IMR-90 (cell line): ENCODE results near the gene USP43. TPM values are rescaled to one million over a fixed set of nuclear protein-coding genes. Genes with fewer than 3 reads are reported as not detected.

ENCODE experiments used
- ATAC-seq: fragments of 200-7000 bp; cut with Tn5 transposase; 2 replicates; pipeline ENCODE4 v1.9.1; 2020; ENCODE audit warnings: low read depth, mild to moderate bottlenecking, moderate library complexity
- BruUV-seq: library from RNA; stranded (reverse); fragments of 400-500 nt; replicated peaks from 2 replicates; lab custom pipeline; 2021; lab: Mats Ljungman, UMichigan
- CTCF ChIA-PET: fragments of 300-600 bp; formaldehyde crosslinking; extraction: SDS; loops from one replicate; lab custom pipeline; 2021; ENCODE audit warnings: antibody characterized with exemption; lab: Yijun Ruan, JAX
- POLR2A ChIA-PET: fragments of 300-600 bp; sonication (Branson Sonifier 250); formaldehyde crosslinking; loops from one replicate; lab custom pipeline; 2022; ENCODE audit warnings: antibody characterized with exemption; ENCODE audit not compliant: unreplicated experiment; lab: Charles Lee
- DNase-seq: peaks from one replicate; pipeline ENCODE4 v3.0.0; 2013
- H2AFZ ChIP-seq: replicated peaks from 2 replicates; pipeline ENCODE3; 2013; ENCODE audit warnings: low read length, mild to moderate bottlenecking; ENCODE audit not compliant: poor library complexity
- H2AK5ac ChIP-seq: 2 replicates; pipeline ENCODE4 v1.6.1; 2013; ENCODE audit warnings: low read depth, low read length, inconsistent platforms
- H2AK9ac ChIP-seq: replicated peaks from 2 replicates; pipeline ENCODE3; 2013; ENCODE audit warnings: mild to moderate bottlenecking, low read depth, low read length, moderate library complexity; ENCODE audit not compliant: poor library complexity
- H2BK120ac ChIP-seq: 2 replicates; pipeline ENCODE4 v1.6.1; 2013; ENCODE audit warnings: low read depth, low read length, inconsistent platforms
- H2BK15ac ChIP-seq: 3 replicates; pipeline ENCODE4 v1.6.1; 2013; ENCODE audit warnings: low read depth, low read length, inconsistent platforms
- H2BK20ac ChIP-seq: 2 replicates; pipeline ENCODE4 v1.6.1; 2013; ENCODE audit warnings: low read depth, mild to moderate bottlenecking, inconsistent platforms, low read length, moderate library complexity
- H2BK5ac ChIP-seq: 2 replicates; pipeline ENCODE4 v1.6.1; 2013; ENCODE audit warnings: mild to moderate bottlenecking, low read depth, low read length, inconsistent platforms; ENCODE audit not compliant: poor library complexity, severe bottlenecking
- H3K14ac ChIP-seq: replicated peaks from 2 replicates; pipeline ENCODE4 v1.6.1; 2013; ENCODE audit warnings: low read depth, low read length, inconsistent platforms
- H3K18ac ChIP-seq: 2 replicates; pipeline ENCODE4 v1.6.1; 2013; ENCODE audit warnings: low read depth, low read length, control low read depth
- H3K23ac ChIP-seq: 2 replicates; pipeline ENCODE4 v1.6.1; 2013; ENCODE audit warnings: low read depth, low read length, inconsistent platforms
- H3K27ac ChIP-seq: 2 replicates; pipeline ENCODE4 v1.5.1; 2013; ENCODE audit warnings: mild to moderate bottlenecking, control low read depth, low read length; ENCODE audit not compliant: insufficient read depth
- H3K27me3 ChIP-seq: 2 replicates; pipeline ENCODE4 v1.6.1; 2013; ENCODE audit warnings: low read length; ENCODE audit not compliant: control insufficient read depth, insufficient read depth
- H3K36me3 ChIP-seq: 2 replicates; pipeline ENCODE4 v1.6.1; 2013; ENCODE audit warnings: low read length, mixed read lengths; ENCODE audit not compliant: control insufficient read depth, insufficient read depth
- H3K4ac ChIP-seq: 2 replicates; pipeline ENCODE4 v1.6.1; 2013; ENCODE audit warnings: low read depth, low read length, inconsistent platforms
- H3K4me1 ChIP-seq: 2 replicates; pipeline ENCODE4 v1.6.1; 2013; ENCODE audit warnings: low read length, mixed read lengths; ENCODE audit not compliant: control insufficient read depth, insufficient read depth
- H3K4me2 ChIP-seq: 2 replicates; pipeline ENCODE4 v1.6.1; 2013; ENCODE audit warnings: low read depth, mild to moderate bottlenecking, control low read depth, low read length, moderate library complexity
- H3K4me3 ChIP-seq: 2 replicates; pipeline ENCODE4 v1.5.1; 2013; ENCODE audit warnings: low read depth, mild to moderate bottlenecking, control low read depth, low read length, moderate library complexity; ENCODE audit not compliant: insufficient read depth
- H3K56ac ChIP-seq: 2 replicates; pipeline ENCODE4 v1.6.1; 2013; ENCODE audit warnings: low read length, inconsistent platforms; ENCODE audit not compliant: insufficient read depth; ENCODE audit errors: extremely low read depth
- H3K79me1 ChIP-seq, 2 experiments: 2 replicates each; pipeline ENCODE4 v1.6.1; 2013; ENCODE audit warnings: low read length in 2 of 2, inconsistent platforms in 1 of 2, low read depth in 1 of 2
- H3K9ac ChIP-seq: 2 replicates; pipeline ENCODE4 v1.6.1; 2013; ENCODE audit warnings: low read depth, low read length, control low read depth
- H3K9me1 ChIP-seq: 2 replicates; pipeline ENCODE4 v1.6.1; 2013; ENCODE audit warnings: low read length, inconsistent platforms; ENCODE audit not compliant: insufficient read depth
- H3K9me3 ChIP-seq: 2 replicates; pipeline ENCODE4 v1.6.1; 2013; ENCODE audit warnings: low read length; ENCODE audit not compliant: control insufficient read depth, insufficient read depth
- H4K20me1 ChIP-seq: 2 replicates; pipeline ENCODE4 v1.6.1; 2013; ENCODE audit warnings: low read length, inconsistent platforms; ENCODE audit not compliant: insufficient read depth
- H4K5ac ChIP-seq: 2 replicates; pipeline ENCODE4 v1.6.1; 2013; ENCODE audit warnings: mild to moderate bottlenecking, low read depth, low read length, control low read depth
- H4K8ac ChIP-seq, 2 experiments: 2 replicates each; pipeline ENCODE4 v1.6.1; 2013; ENCODE audit warnings: low read depth in 2 of 2, low read length in 2 of 2, control low read depth in 1 of 2, inconsistent platforms in 1 of 2
- H4K91ac ChIP-seq: 2 replicates; pipeline ENCODE4 v1.6.1; 2013; ENCODE audit warnings: low read depth, low read length, inconsistent platforms; ENCODE audit not compliant: insufficient read depth
- BHLHE40 ChIP-seq: fragments of 150-350 bp; IDR thresholded peaks from 2 replicates; pipeline ENCODE4 v1.6.1; 2016; ENCODE audit warnings: mild to moderate bottlenecking, low read depth, low read length
- CEBPB ChIP-seq: IDR thresholded peaks from 2 replicates; pipeline ENCODE4 v1.6.1; 2012; ENCODE audit warnings: low read depth, low read length, improper control_type of control experiment
- ELK1 ChIP-seq: fragments of 150-350 bp; IDR thresholded peaks from 2 replicates; pipeline ENCODE4 v1.6.1; 2016; ENCODE audit warnings: low read depth, mild to moderate bottlenecking, low read length, moderate library complexity, borderline replicate concordance
- FOS ChIP-seq: fragments of 150-350 bp; IDR thresholded peaks from 2 replicates; pipeline ENCODE4 v1.6.1; 2016; ENCODE audit warnings: low read depth, low read length
- MAFK ChIP-seq: IDR thresholded peaks from 2 replicates; pipeline ENCODE4 v1.6.1; 2012; ENCODE audit warnings: low read depth, low read length, improper control_type of control experiment
- MAZ ChIP-seq: IDR thresholded peaks from 2 replicates; pipeline ENCODE4 v1.6.1; 2012; ENCODE audit warnings: low read depth, mild to moderate bottlenecking, low read length, improper control_type of control experiment, moderate library complexity, borderline replicate concordance
- MXI1 ChIP-seq: IDR thresholded peaks from 2 replicates; pipeline ENCODE4 v1.6.1; 2012; ENCODE audit warnings: low read depth, mild to moderate bottlenecking, low read length, moderate library complexity, borderline replicate concordance
- NFE2L2 ChIP-seq: fragments of 150-350 bp; IDR thresholded peaks from 2 replicates; pipeline ENCODE4 v1.6.1; 2016; ENCODE audit warnings: low read depth, mild to moderate bottlenecking, low read length
- POLR2A ChIP-seq: IDR thresholded peaks from 2 replicates; pipeline ENCODE4 v1.6.1; 2012; ENCODE audit warnings: mild to moderate bottlenecking, low read depth, low read length
- RAD21 ChIP-seq: IDR thresholded peaks from 2 replicates; pipeline ENCODE4 v1.6.1; 2012; ENCODE audit warnings: low read length, improper control_type of control experiment
- RCOR1 ChIP-seq: IDR thresholded peaks from 2 replicates; pipeline ENCODE4 v1.6.1; 2012; ENCODE audit warnings: mild to moderate bottlenecking, low read length, improper control_type of control experiment; ENCODE audit not compliant: insufficient replicate concordance
- RFX5 ChIP-seq: IDR thresholded peaks from 2 replicates; pipeline ENCODE4 v1.8.0; 2012; ENCODE audit warnings: low read depth, mild to moderate bottlenecking, low read length, moderate library complexity
- SMC3 ChIP-seq: fragments of 150-350 bp; IDR thresholded peaks from 2 replicates; pipeline ENCODE4 v1.6.1; 2016; ENCODE audit warnings: low read depth, mild to moderate bottlenecking, antibody characterized with exemption, low read length, moderate library complexity
- WGBS, 2 experiments: methylation state at CpG; one replicate each; pipeline versions ENCODE4 v1.1.5 to v1.1.7; 2013; ENCODE audit warnings: missing lambda C conversion rate in 2 of 2; ENCODE audit not compliant: insufficient read length in 1 of 2; ENCODE audit errors: extremely low coverage in 2 of 2; 5-methylcytosine and 5-hydroxymethylcytosine counted together
- dilution Hi-C: fragments of 300-500 bp; cut with HindIII; formaldehyde crosslinking; loops from one replicate; pipeline ENCODE4 v1.14.3; 2018; ENCODE audit warnings: low sequenced_read_pairs; ENCODE audit not compliant: unreplicated experiment
- in situ Hi-C: fragments of 300-500 bp; cut with MboI; formaldehyde crosslinking; loops from 3 replicates; pipeline ENCODE4 v1.14.3; 2019; ENCODE audit warnings: low sequenced_read_pairs, inconsistent platforms, mixed read lengths
- intact Hi-C: fragments of 100-400 bp; cut with micrococcal nuclease; formaldehyde crosslinking; loops from 2 replicates; pipeline ENCODE4 v1.10.0; 2022
- polyA plus RNA-seq, 3 experiments: library from polyadenylated mRNA; depleted of rRNA; stranded (reverse); fragments of >200 nt; gene quantifications; 2 replicates each; pipeline ENCODE4 v1.2.3, GENCODE V29; 2012; ENCODE audit warnings: low replicate concordance in 1 of 3
- total RNA-seq: library from RNA; depleted of rRNA; stranded (reverse); fragments of >200 nt; gene quantifications from 2 replicates; pipeline ENCODE4 v1.2.3, GENCODE V29; 2012
- TF ChIP-seq, protein P1 (sequence below): conservative IDR thresholded peaks from 2 replicates; pipeline ENCODE4 v1.5.1; 2012; ENCODE audit warnings: mild to moderate bottlenecking, low read depth, low read length, improper control_type of control experiment

USP43 gene
- total and polyA plus RNA-seq, 2 of the 4 experiments (the other 2 are of a cell fraction): not detected

- Histone ChIP-seq H3K4me2 (no peak overlapping the region), H3K27me3 (no peaks in the 10 kb centered on the region), H4K8ac (no peak overlapping the region), H2BK20ac (no peak overlapping the region), H4K5ac (no peak overlapping the region), H2AFZ (no peak overlapping the region), H3K56ac (no peak overlapping the region), H3K14ac (no peak overlapping the region), H2AK5ac (no peak overlapping the region), H3K9ac (no peak overlapping the region), H4K91ac (no peak overlapping the region), H4K20me1 (no peaks in the 10 kb centered on the region), H3K9me3 (peaks cover 24% of the 10 kb centered on the region), H3K4ac (no peak overlapping the region), H2BK120ac (no peak overlapping the region), H3K27ac (no peak overlapping the region), H3K9me1 (no peaks in the 10 kb centered on the region), H2BK5ac (no peak overlapping the region), H3K4me3 (no peak overlapping the region), H3K4me1 (no peaks in the 10 kb centered on the region), H3K79me1 (no peaks in the 10 kb centered on the region), H3K18ac (no peak overlapping the region), H3K36me3 (no peaks in the 10 kb centered on the region), H2BK15ac (no peak overlapping the region), H2AK9ac (no peak overlapping the region), H3K23ac (no peak overlapping the region)
- ATAC-seq: no peak
- dilution Hi-C loops (no loop called here), intact Hi-C loops (no loop called here), in situ Hi-C loops (no loop called here)
- ChIA-PET CTCF (no interaction called here), POLR2A (no interaction called here)
- DNase-seq: no peak
- no TSS peak for BruUV-seq
- TF ChIP-seq RAD21 (no peak), CEBPB (no peak), MAZ (no peak), MXI1 (no peak), RCOR1 (no peak), SMC3 (no peak), BHLHE40 (no peak), RFX5 (no peak), NFE2L2 (no peak), POLR2A (no peak), FOS (no peak), MAFK (no peak), ELK1 (no peak)
- TF ChIP-seq, protein P1, sequence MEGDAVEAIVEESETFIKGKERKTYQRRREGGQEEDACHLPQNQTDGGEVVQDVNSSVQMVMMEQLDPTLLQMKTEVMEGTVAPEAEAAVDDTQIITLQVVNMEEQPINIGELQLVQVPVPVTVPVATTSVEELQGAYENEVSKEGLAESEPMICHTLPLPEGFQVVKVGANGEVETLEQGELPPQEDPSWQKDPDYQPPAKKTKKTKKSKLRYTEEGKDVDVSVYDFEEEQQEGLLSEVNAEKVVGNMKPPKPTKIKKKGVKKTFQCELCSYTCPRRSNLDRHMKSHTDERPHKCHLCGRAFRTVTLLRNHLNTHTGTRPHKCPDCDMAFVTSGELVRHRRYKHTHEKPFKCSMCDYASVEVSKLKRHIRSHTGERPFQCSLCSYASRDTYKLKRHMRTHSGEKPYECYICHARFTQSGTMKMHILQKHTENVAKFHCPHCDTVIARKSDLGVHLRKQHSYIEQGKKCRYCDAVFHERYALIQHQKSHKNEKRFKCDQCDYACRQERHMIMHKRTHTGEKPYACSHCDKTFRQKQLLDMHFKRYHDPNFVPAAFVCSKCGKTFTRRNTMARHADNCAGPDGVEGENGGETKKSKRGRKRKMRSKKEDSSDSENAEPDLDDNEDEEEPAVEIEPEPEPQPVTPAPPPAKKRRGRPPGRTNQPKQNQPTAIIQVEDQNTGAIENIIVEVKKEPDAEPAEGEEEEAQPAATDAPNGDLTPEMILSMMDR: no peak
- WGBS, 2 experiments: no CpG with 5 or more reads among the region's 9 CpGs
These were observed 57.2 kb downstream of the USP43 start for GRCh38 chr17:9702482-9702881.
